ENCODE data around the gene RBPJL. TPM values are rescaled to one million over a fixed set of nuclear protein-coding genes. Genes with fewer than 3 reads are reported as not detected.
A peak's percentile ranks its signal among the peaks of the same experiment; 100 is the strongest.

Gene RBPJL
- total and polyA plus RNA-seq, 2 of the 13 experiments (the other 11 are each of a cell fraction or from before 2014, with no cell fraction given): not detected

DNA sequence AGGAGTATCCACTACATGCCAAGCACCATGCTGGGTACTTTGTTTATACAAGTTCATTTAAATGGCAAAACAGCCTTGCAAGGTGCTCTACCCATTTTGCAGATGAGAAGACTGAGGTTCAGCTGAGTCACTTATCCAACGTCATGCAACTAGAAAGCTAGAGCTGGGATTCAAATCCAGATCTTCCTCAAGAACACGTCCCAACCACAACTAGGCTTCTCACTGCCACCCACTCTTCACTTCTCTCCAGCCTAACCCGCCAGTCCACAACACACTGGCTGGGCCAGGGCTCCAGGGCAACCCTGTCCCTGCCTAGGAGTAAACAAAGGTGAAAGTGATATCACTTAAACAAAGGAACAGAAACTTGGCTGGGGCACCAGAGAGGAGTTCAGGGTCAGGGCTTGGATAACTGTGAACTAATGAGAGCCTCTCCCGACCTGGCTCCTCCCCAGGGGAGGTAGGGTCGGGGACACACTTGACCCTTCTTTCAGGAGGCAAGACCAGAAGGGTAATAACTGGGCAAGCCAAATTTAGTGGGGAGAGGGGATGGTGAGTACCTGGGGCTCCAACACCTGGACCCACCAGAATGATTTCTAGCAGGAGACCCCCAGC, 33.7 kb downstream of the RBPJL start (continued):
- TF ChIP-seq, protein P1, sequence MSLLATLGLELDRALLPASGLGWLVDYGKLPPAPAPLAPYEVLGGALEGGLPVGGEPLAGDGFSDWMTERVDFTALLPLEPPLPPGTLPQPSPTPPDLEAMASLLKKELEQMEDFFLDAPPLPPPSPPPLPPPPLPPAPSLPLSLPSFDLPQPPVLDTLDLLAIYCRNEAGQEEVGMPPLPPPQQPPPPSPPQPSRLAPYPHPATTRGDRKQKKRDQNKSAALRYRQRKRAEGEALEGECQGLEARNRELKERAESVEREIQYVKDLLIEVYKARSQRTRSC (CRISPR knock-in tag; IDR thresholded peaks at IDR 0.05; ENCODE audit: low read depth): no peak
- TF ChIP-seq HNF4G (IDR thresholded peaks at IDR 0.05; ENCODE audit: borderline replicate concordance, low read depth, low read length) (peak; percentile 49; the same call in 1 of the 2 replicates), HNF4G (CRISPR knock-in tag; IDR thresholded peaks at IDR 0.05; ENCODE audit: borderline replicate concordance, low read depth) (no peak), MAFF (IDR thresholded peaks at IDR 0.05; ENCODE audit: low read depth, low read length) (0 out of 2 replicates have a peak, but pooled peaks have one; percentile 20), ZMAT3 (CRISPR knock-in tag; conservative IDR thresholded peaks at IDR 0.05) (no peak), CBX5 (CRISPR knock-in tag; IDR thresholded peaks at IDR 0.05; ENCODE audit: borderline replicate concordance) (no peak), NPAS2 (CRISPR knock-in tag; IDR thresholded peaks at IDR 0.05; ENCODE audit: borderline replicate concordance) (no peak), HNRNPK (IDR thresholded peaks at IDR 0.05; ENCODE audit: low read depth, low read length, poor library complexity, severe bottlenecking) (no peak)
- TF ChIP-seq, protein P2, sequence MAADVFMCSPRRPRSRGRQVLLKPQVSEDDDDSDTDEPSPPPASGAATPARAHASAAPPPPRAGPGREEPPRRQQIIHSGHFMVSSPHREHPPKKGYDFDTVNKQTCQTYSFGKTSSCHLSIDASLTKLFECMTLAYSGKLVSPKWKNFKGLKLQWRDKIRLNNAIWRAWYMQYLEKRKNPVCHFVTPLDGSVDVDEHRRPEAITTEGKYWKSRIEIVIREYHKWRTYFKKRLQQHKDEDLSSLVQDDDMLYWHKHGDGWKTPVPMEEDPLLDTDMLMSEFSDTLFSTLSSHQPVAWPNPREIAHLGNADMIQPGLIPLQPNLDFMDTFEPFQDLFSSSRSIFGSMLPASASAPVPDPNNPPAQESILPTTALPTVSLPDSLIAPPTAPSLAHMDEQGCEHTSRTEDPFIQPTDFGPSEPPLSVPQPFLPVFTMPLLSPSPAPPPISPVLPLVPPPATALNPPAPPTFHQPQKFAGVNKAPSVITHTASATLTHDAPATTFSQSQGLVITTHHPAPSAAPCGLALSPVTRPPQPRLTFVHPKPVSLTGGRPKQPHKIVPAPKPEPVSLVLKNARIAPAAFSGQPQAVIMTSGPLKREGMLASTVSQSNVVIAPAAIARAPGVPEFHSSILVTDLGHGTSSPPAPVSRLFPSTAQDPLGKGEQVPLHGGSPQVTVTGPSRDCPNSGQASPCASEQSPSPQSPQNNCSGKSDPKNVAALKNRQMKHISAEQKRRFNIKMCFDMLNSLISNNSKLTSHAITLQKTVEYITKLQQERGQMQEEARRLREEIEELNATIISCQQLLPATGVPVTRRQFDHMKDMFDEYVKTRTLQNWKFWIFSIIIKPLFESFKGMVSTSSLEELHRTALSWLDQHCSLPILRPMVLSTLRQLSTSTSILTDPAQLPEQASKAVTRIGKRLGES (CRISPR knock-in tag; IDR thresholded peaks at IDR 0.05; ENCODE audit: borderline replicate concordance): no peak
- TF ChIP-seq, protein P3, sequence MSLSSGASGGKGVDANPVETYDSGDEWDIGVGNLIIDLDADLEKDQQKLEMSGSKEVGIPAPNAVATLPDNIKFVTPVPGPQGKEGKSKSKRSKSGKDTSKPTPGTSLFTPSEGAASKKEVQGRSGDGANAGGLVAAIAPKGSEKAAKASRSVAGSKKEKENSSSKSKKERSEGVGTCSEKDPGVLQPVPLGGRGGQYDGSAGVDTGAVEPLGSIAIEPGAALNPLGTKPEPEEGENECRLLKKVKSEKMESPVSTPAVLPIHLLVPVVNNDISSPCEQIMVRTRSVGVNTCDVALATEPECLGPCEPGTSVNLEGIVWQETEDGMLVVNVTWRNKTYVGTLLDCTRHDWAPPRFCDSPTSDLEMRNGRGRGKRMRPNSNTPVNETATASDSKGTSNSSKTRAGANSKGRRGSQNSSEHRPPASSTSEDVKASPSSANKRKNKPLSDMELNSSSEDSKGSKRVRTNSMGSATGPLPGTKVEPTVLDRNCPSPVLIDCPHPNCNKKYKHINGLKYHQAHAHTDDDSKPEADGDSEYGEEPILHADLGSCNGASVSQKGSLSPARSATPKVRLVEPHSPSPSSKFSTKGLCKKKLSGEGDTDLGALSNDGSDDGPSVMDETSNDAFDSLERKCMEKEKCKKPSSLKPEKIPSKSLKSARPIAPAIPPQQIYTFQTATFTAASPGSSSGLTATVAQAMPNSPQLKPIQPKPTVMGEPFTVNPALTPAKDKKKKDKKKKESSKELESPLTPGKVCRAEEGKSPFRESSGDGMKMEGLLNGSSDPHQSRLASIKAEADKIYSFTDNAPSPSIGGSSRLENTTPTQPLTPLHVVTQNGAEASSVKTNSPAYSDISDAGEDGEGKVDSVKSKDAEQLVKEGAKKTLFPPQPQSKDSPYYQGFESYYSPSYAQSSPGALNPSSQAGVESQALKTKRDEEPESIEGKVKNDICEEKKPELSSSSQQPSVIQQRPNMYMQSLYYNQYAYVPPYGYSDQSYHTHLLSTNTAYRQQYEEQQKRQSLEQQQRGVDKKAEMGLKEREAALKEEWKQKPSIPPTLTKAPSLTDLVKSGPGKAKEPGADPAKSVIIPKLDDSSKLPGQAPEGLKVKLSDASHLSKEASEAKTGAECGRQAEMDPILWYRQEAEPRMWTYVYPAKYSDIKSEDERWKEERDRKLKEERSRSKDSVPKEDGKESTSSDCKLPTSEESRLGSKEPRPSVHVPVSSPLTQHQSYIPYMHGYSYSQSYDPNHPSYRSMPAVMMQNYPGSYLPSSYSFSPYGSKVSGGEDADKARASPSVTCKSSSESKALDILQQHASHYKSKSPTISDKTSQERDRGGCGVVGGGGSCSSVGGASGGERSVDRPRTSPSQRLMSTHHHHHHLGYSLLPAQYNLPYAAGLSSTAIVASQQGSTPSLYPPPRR (CRISPR knock-in tag; IDR thresholded peaks at IDR 0.05; ENCODE audit: borderline replicate concordance): peak; percentile 84; the same call in 1 of the 2 replicates
- TF ChIP-seq, protein P4, sequence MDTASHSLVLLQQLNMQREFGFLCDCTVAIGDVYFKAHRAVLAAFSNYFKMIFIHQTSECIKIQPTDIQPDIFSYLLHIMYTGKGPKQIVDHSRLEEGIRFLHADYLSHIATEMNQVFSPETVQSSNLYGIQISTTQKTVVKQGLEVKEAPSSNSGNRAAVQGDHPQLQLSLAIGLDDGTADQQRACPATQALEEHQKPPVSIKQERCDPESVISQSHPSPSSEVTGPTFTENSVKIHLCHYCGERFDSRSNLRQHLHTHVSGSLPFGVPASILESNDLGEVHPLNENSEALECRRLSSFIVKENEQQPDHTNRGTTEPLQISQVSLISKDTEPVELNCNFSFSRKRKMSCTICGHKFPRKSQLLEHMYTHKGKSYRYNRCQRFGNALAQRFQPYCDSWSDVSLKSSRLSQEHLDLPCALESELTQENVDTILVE (CRISPR knock-in tag; IDR thresholded peaks at IDR 0.05): no peak
- TF ChIP-seq, protein P5, sequence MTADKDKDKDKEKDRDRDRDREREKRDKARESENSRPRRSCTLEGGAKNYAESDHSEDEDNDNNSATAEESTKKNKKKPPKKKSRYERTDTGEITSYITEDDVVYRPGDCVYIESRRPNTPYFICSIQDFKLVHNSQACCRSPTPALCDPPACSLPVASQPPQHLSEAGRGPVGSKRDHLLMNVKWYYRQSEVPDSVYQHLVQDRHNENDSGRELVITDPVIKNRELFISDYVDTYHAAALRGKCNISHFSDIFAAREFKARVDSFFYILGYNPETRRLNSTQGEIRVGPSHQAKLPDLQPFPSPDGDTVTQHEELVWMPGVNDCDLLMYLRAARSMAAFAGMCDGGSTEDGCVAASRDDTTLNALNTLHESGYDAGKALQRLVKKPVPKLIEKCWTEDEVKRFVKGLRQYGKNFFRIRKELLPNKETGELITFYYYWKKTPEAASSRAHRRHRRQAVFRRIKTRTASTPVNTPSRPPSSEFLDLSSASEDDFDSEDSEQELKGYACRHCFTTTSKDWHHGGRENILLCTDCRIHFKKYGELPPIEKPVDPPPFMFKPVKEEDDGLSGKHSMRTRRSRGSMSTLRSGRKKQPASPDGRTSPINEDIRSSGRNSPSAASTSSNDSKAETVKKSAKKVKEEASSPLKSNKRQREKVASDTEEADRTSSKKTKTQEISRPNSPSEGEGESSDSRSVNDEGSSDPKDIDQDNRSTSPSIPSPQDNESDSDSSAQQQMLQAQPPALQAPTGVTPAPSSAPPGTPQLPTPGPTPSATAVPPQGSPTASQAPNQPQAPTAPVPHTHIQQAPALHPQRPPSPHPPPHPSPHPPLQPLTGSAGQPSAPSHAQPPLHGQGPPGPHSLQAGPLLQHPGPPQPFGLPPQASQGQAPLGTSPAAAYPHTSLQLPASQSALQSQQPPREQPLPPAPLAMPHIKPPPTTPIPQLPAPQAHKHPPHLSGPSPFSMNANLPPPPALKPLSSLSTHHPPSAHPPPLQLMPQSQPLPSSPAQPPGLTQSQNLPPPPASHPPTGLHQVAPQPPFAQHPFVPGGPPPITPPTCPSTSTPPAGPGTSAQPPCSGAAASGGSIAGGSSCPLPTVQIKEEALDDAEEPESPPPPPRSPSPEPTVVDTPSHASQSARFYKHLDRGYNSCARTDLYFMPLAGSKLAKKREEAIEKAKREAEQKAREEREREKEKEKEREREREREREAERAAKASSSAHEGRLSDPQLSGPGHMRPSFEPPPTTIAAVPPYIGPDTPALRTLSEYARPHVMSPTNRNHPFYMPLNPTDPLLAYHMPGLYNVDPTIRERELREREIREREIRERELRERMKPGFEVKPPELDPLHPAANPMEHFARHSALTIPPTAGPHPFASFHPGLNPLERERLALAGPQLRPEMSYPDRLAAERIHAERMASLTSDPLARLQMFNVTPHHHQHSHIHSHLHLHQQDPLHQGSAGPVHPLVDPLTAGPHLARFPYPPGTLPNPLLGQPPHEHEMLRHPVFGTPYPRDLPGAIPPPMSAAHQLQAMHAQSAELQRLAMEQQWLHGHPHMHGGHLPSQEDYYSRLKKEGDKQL (CRISPR knock-in tag; IDR thresholded peaks at IDR 0.05; ENCODE audit: low read depth): peak; percentile 66; the same call in 1 of the 2 replicates

Measured in HepG2 (cell line).